22Rv1 (cell line): ENCODE results near the gene WASHC2A.
"Not testable (repeated sequence)": the region's sequence is repeated elsewhere in the genome, so short reads cannot be mapped to it uniquely, and the experiment has no call there.

Experiments
- H3K27ac ChIP-seq: fragments of 450-650 bp; 2 replicates; pipeline ENCODE4 v1.5.1; 2017

WASHC2A gene

DNA sequence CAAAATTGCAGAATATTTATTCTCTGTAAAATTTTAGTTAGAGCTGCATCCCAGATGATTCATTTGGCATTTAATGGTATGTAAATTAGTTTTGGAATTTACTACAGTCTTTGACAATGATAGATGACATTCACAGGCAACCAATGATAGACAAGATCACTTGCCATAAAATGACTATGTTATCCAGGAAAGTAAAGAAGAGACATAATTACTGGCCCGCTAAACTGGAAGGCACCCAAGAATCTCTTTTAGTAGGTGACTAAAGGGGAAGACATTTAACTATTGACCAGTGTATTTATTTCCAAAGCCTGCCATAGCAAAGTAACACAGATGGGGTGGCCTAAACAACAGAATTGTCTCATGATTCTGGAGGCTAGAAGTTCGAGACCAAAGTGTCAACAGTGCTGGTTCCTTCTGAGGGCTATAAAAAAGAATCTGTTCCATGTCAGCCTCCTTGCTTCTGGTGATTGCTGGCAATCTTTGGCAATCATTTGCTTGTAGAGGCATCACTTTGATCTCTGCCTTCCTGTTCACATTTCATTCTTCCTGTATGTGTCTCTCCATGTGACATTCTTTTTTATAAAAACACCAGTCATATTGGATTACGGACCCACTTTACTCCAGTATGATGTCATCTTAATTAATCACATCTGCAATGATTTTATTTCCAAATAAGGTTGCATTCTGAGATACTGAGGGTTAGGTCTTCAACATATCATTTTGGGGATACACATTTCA lies 107.2 kb downstream of the WASHC2A start:
- H3K27ac ChIP-seq = not testable (repeated sequence)
